H1 (cell line): Measurements from ENCODE around the gene TMEM236.

Source experiments
- ATF2 ChIP-seq: IDR thresholded peaks from 2 replicates; pipeline ENCODE4 v1.6.1; 2012; ENCODE audit warnings: low read length, inconsistent platforms
- CTCF ChIP-seq, 3 experiments: IDR thresholded peaks; 1 replicate in 2 of 3; 2 replicates in 1 of 3; pipeline versions ENCODE4 v1.5.1 to v1.6.1; 2011; ENCODE audit warnings: low read length in 3 of 3, mild to moderate bottlenecking in 3 of 3, inconsistent platforms in 2 of 3, low read depth in 1 of 3, moderate library complexity in 1 of 3; ENCODE audit not compliant: insufficient read depth in 1 of 3; ENCODE audit errors: control extremely low read depth in 1 of 3
- EP300 ChIP-seq, 2 experiments: IDR thresholded peaks; 1 replicate in 1 of 2; 2 replicates in 1 of 2; pipeline ENCODE4 v1.6.1; 2011 to 2012; ENCODE audit warnings: low read depth in 2 of 2, low read length in 2 of 2, mild to moderate bottlenecking in 2 of 2, borderline replicate concordance in 1 of 2, inconsistent platforms in 1 of 2, moderate library complexity in 1 of 2
- EZH2 ChIP-seq: fragments of 200-600 bp; sonication (generic); IDR thresholded peaks from 2 replicates; pipeline ENCODE4 v1.7.1; 2012; ENCODE audit warnings: low read depth, mild to moderate bottlenecking, moderate library complexity, low read length, inconsistent platforms; ENCODE audit not compliant: severe bottlenecking
- KDM1A ChIP-seq: fragments of 200-600, 300-600 bp; sonication (generic); IDR thresholded peaks from 2 replicates; pipeline ENCODE4 v1.7.1; 2016; ENCODE audit warnings: mild to moderate bottlenecking, low read length, borderline replicate concordance
- POLR2A ChIP-seq, 2 experiments: IDR thresholded peaks; 1 replicate in 1 of 2; 2 replicates in 1 of 2; pipeline ENCODE4 v1.6.1; 2011; ENCODE audit warnings: low read depth in 2 of 2, low read length in 2 of 2, mild to moderate bottlenecking in 2 of 2; ENCODE audit errors: control extremely low read depth in 1 of 2
- POLR2AphosphoS5 ChIP-seq: IDR thresholded peaks from 2 replicates; pipeline ENCODE4 v1.6.1; 2011; ENCODE audit warnings: low read depth, low read length
- SAP30 ChIP-seq: fragments of 300-600 bp; sonication (generic); IDR thresholded peaks from 2 replicates; pipeline ENCODE4 v1.7.1; 2012; ENCODE audit warnings: low read length, moderate library complexity, mild to moderate bottlenecking, inconsistent platforms; ENCODE audit not compliant: insufficient read depth, insufficient replicate concordance
- SRF ChIP-seq: IDR thresholded peaks from 2 replicates; pipeline ENCODE4 v1.6.1; 2011; ENCODE audit warnings: mild to moderate bottlenecking, low read depth, low read length, moderate library complexity
- TAF1 ChIP-seq: IDR thresholded peaks from 2 replicates; pipeline ENCODE4 v1.6.1; 2011; ENCODE audit warnings: mild to moderate bottlenecking, low read depth, low read length
- YY1 ChIP-seq: IDR thresholded peaks from 2 replicates; pipeline ENCODE4 v1.6.1; 2011; ENCODE audit warnings: low read depth, mild to moderate bottlenecking, low read length

- TF ChIP-seq POLR2A (IDR thresholded peaks at IDR 0.05; ENCODE audit: control extremely low read depth in 1 of 2, low read depth in 2 of 2, low read length in 2 of 2) (no peak), ATF2 (no peak), SAP30 (no peak), SRF (no peak), YY1 (no peak), EP300 (IDR thresholded peaks at IDR 0.05; ENCODE audit: borderline replicate concordance in 1 of 2, low read depth in 2 of 2, low read length in 2 of 2) (no peak), EZH2 (no peak), POLR2AphosphoS5 (no peak), KDM1A (no peak), CTCF (IDR thresholded peaks at IDR 0.05; ENCODE audit: control extremely low read depth in 1 of 3, insufficient read depth in 1 of 3, low read depth in 1 of 3, low read length in 3 of 3) (no peak), TAF1 (no peak)
Measured at GRCh38 chr10:17730667-17731066, 21.3 kb upstream of the TMEM236 start.
